ENCODE measurements around the gene SH2D6.
"Not testable (repeated sequence)": the region's sequence is repeated elsewhere in the genome, so short reads cannot be mapped to it uniquely, and the experiment has no call there.

The SH2D6 gene

DNA sequence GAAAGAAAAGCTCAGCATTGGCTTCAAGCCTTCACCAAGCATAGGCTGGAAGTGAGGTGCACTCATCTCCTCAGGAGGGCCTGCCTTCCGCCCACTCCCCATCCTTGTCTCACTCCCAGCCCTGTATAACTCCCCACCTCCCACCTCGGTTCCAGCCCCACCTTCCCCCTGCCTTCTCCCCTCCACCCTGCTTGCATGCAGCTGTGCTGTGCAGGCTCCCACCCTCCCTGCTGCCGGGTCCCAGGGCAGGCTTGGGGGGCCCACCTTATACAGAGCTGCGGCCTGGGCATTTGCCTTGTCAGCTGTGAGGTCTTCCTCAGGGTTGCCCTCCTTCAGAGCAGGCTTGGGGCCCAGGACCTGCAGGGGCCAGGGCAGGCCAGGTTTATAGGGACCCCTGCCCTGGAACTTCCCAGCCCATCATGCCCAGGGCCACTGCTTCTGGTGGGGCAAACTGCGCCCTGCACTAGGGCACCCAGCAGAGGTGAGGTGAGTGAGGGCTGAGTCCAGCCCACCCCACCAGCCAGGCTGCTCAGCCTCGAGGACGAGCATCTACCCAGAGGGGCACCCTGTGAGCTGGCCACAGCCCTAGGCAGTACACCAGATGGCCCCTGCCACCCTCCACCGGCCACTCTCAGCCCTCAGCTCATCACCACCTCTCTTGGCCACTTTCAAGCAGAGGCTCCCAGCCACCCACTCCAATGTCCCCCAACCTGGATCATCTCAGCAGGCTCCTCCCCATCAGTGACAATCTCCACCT is 19.9 kb upstream of the SH2D6 start:
- no peak for DNase-seq

DNA sequence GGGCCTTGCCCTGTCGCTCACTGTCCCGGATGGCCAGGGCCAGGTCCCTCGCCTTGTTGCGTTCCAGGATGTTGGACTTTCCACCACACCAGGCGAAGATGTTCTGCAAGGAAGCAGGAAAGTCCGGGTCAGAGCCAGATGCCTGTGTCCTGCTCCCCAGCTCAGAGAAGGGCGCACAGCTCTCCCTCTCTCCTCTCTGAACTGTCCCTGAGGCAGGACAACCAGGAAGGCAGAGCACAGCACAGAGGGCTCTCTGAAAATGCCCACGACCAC is 19.4 kb upstream of the SH2D6 start:
- no peak for DNase-seq

GRCh38 chr2:85400023-85400422 is 18.5 kb upstream of the SH2D6 start:
- no peak for DNase-seq

DNA sequence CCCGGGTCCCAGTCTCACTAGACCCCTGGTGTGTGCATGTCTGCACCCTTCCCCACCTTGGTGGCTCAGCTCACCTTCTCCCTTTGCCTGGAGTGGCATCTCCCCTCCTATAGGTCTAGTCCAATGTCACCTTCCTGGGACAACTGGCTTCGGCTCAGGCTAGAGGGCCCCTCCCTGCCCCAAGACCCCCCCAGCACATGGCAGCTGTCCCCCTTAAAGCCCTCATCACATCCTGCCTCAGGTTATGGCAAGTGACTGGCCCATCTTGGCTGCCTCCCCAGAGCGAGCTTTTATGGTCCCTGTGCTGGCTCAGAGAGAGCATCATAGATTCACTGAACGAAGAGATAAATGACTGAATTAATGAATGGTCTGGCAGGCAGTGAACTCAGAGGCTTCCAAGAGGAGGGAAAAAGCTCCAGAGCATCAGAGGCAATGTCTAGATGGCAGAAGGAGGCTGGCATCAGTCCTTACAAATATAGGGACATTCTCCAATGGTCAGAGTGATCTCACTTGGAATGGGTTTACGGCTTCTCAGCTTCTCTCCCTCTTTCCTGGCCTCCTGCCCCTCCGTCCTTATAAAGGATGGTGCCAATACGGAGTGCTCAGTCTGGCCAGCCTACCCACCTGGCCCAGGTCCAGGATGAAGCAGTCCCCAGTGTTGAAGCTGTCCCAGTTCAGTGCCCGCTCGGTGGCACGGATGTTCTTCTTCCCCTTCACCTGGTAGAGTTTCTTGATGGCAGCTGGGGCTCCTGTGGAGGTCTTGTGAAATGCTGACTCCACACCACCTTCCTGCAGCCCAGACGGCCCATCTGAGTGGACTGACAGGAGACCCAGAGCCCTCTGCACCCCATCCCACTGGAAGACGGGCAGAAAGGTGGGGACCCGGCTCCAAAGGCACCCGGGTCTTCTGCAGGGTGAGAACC is 17.7 kb upstream of the SH2D6 start:
- no peak for DNase-seq

GRCh38 chr2:85401464-85401805 is 17.1 kb upstream of the SH2D6 start:
- no peak for DNase-seq

DNA sequence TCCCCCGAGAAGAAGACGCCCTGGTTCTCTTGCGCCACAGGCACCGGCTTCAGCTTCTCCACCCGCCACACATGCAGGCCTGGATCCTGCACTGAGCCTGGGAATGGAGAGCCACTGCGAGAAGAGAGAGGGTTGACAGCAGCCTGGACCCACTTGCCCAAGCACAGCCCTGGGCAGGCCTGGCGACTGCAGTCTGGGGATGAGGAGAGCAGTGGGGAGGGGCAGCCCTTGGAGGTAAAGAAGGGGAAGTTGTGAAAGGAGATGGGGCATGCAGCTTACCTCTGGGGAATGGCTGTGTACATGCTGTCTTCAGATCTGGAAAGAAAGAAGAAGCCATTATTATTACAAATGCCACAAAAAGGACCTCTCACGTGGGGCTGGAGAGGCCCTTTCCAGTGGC is 16.7 kb upstream of the SH2D6 start:
- no peak for DNase-seq

GRCh38 chr2:85405201-85406059 is 13.1 kb upstream of the SH2D6 start:
- peak; percentile 82 for DNase-seq

GRCh38 chr2:85409845-85410583 is 8.5 kb upstream of the SH2D6 start, which contains the start of gene CAPG:
Gene CAPG (minus strand): TSS chr2:85410366. CDS start chr2:85402145, 8,221 bp downstream.
- DNase-seq: peak; percentile 65

GRCh38 chr2:85410584-85411404 is 7.7 kb upstream of the SH2D6 start:
- no peak for DNase-seq

- DNase-seq: no peak
These were observed 7.1 kb upstream of the SH2D6 start for GRCh38 chr2:85411405-85411748.

DNA sequence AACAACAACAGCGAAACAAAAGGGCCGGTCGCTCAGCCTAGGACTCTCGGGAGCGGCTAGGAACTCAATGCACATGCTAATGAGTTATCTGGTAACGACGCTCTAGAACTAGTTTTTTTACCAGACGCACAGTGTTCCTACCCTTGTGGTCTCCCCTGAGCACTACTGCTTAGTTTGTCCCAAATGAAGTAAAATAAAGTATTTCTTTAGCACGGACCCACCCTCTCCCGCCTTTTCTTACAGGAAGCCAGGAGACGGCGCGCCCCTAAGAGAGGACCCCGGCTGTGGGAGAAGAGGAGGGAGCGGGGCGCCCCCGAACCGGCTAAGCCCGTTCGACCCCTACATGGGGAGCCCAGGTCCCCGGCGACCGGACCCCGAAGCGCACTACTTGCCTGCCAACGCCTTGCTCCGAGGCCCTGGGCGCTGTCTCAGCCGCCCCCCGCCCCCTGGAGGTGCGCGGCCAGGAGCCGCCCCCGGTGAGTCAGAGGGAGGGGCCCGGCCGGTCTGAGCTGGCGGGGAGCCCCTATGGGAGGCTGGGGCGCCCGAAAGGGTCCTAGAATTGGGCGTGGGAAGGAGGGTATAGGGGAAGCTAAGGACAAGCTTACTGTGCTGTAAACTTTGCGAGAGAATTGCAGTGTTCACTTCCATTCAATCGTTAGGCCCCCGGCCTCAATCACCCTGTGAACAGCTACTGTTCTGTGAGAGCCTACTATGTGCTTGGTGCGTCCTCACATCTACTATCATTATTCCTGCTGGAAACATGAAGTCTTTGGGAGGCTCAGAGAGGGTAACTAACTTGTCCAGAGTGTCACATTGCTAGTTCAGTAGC is 4.7 kb upstream of the SH2D6 start:
- peak; percentile 52 for DNase-seq

DNA sequence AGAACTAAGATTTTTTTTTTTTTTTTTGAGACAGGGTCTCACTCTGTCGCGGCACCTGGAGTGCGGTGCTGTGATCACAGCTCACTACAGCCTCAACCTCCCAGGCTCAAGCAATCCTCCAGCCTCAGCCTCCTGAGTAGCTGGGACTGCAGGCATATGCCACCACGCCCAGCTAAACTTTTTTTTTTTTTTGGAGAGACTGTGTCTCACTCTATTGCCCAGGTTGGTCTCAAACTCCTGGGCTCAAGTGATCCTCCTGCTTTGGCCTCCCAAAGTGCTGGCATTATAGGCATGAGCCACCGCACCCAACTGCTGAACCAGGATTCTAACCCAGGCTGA is 4.1 kb upstream of the SH2D6 start:
- DNase-seq: not testable (repeated sequence)

GRCh38 chr2:85414761-85415553 is 3.6 kb upstream of the SH2D6 start:
- no peak for DNase-seq

- no peak for DNase-seq
These were observed 2.4 kb upstream of the SH2D6 start for GRCh38 chr2:85415980-85416650.

DNA sequence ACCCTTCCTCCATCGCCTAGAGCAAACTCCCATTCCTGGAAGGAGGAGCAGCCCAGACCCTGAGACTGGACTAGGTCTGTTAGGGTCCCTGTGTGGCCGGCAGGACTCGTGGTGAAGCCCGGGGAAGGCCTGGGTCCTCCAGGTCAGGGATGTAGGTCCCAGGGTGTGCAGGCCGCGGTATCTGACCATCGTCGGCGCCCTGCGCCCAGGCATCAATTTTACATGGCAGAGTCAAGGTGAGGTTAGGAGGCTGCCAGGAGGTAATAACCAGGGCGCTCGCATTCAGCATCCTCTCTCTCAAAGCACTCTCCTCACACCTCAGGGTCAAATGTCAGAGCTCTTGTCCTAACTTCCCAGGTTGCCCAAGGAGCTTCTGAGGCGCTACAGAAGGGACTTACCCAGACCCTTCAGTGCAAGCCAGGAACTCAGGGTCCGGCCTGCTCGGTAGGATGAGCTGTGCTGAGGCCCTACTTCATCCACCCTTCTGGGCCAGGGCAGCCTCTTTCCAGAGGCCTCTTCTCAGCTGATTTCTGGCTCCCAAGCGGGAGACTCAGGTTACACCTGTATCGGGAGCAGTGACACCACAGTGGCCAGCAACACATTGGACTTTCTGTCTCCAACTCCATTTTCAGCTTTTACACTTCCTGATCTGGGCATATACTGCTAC is 628 bp downstream of the SH2D6 start:
- no peak for DNase-seq

DNA sequence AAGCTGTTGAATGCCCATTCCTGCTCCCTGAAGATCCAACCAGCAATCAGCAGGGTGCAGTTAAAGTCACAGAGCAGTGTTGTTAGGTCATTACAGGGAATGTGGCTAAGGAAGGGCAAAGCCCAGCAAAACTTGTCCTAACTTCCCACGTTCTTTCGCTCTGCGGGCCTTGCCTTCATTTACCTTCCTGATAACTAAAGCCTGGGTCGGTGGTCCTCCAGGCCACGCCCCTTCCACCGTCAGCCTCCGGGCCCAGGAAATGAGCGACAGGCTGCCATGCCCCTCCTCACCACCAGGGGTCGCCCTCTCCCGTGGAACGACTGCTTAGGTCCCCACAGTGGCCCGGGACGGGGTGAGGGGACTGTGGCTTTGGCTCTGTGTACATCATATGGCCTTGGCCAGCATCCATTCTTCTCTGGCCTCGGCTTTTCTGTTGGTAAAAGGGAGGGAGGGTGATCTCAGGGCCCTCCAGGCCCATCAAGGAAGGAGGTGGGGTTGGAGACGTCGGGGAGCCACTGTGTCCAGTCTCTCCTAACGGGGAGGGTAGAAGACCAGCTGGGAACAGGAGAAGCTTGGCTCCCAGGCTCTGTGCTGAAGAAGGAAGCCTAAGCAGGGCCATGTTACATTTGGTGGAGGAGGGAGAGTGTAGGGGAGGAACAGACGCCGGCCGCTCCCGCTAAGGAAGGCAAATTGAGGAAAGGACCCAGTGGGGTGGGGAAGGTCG is 2.2 kb downstream of the SH2D6 start:
- DNase-seq: peak; percentile 90

DNA sequence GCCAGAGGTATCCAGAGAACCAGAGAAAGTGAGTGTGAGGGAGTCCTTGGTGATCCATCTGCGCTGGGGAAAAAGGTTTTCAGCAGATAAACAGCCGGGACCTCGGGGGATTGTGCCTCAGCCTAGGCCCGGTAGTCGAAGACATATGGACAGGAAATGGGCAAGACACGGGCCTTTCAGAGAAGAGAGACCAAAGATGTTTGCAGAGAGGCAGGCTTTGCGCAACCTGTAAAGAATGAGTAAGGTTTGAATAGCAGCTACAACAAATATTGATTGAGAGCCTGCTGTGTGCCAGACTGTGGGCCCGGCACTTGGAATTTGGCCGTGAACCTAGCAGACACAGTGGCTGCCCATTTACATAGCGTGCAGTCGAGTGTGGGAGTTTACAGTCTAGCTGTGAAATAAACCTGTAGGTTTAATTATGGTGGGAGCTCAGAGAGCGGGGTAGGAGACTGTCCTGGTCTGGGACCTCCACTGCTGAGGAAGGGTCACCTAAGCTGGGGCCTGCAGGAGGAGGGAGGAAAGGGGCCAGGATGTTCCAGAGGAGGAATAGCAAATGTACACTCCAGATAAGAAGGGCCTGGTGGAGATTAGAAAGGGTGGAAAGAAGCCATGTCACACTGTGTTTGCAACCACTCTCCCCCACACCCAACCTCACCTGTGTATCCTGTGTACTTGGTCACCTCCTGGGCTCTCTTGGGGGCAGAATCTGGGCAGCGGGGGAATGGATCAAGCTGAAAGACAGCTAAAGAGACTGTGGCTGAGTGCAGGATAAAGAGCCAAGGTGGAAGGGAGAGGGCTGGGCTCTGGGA is 3.0 kb downstream of the SH2D6 start:
- DNase-seq: no peak

Measured in CD4-positive, alpha-beta T cell treated with Interleukin-6 for 4 hours (primary cell).